Activated CD4-positive, alpha-beta T cell treated with anti-CD3 and anti-CD28 coated beads for 36 hours (primary cell): ENCODE data around the gene NLRP4. TPM values are rescaled to one million over a fixed set of nuclear protein-coding genes. Genes with fewer than 3 reads are reported as not detected.

Experiments
- total RNA-seq, 2 experiments: library from RNA; stranded (reverse); gene quantifications; one replicate each; pipeline ENCODE4 v1.2.3, GENCODE V29; 2021

The NLRP4 gene
- total RNA-seq, 2 experiments from 2014 or later, result not detected

Other genes starting within 250 kb of the NLRP4 start
- 10 to 100 TPM; 13.6 to 14.7 TPM for gene FIZ1, start 237.0 kb upstream of the NLRP4 start, total RNA-seq
- gene ZNF524, start 236.3 kb upstream of the NLRP4 start, total RNA-seq, result 10 to 100 TPM; 16.2 to 18.6 TPM
- gene ZNF865, start 230.9 kb upstream of the NLRP4 start, total RNA-seq, result 10 to 100 TPM; 11.4 to 12.1 TPM
- gene ZNF784, start 212.0 kb upstream of the NLRP4 start, total RNA-seq, result 1 to 10 TPM; 3.2 to 4.3 TPM
- 10 to 100 TPM; 24.2 to 35.6 TPM for gene ZNF580, start 195.5 kb upstream of the NLRP4 start, total RNA-seq
- 10 to 100 TPM; 18.9 to 26.9 TPM for gene ZNF581, start 192.9 kb upstream of the NLRP4 start, total RNA-seq
- 1 to 10 TPM; 6.2 to 6.3 TPM for gene CCDC106, start 188.3 kb upstream of the NLRP4 start, total RNA-seq
- gene U2AF2, start 181.5 kb upstream of the NLRP4 start, total RNA-seq, result 100 to 1,000 TPM; 252 to 292 TPM
- 10 to 100 TPM; 32.5 to 37.1 TPM for gene EPN1, start 161.3 kb upstream of the NLRP4 start, total RNA-seq
- not detected for gene NLRP9, start 98.1 kb upstream of the NLRP4 start, total RNA-seq
- gene RFPL4A, start 77.4 kb upstream of the NLRP4 start, total RNA-seq, result not detected
- gene RFPL4AL1, start 67.4 kb upstream of the NLRP4 start, total RNA-seq, result not detected
- under 1 TPM; 0.05 TPM for gene NLRP11, start 4.5 kb upstream of the NLRP4 start, total RNA-seq
- not detected for gene NLRP13, start 95.8 kb downstream of the NLRP4 start, total RNA-seq
- not detected for gene NLRP8, start 111.3 kb downstream of the NLRP4 start, total RNA-seq
- gene NLRP5, start 150.2 kb downstream of the NLRP4 start, total RNA-seq, result not detected